GM21528 (cell line): ENCODE measurements around the gene TMEM100.

Experiments
- ATAC-seq: cut with Tn5 transposase; IDR thresholded peaks from one replicate; pipeline ENCODE4 v1.9.1; 2021; ENCODE audit warnings: mild to moderate bottlenecking, moderate library complexity; ENCODE audit not compliant: unreplicated experiment, low FRiP score

Gene TMEM100

DNA sequence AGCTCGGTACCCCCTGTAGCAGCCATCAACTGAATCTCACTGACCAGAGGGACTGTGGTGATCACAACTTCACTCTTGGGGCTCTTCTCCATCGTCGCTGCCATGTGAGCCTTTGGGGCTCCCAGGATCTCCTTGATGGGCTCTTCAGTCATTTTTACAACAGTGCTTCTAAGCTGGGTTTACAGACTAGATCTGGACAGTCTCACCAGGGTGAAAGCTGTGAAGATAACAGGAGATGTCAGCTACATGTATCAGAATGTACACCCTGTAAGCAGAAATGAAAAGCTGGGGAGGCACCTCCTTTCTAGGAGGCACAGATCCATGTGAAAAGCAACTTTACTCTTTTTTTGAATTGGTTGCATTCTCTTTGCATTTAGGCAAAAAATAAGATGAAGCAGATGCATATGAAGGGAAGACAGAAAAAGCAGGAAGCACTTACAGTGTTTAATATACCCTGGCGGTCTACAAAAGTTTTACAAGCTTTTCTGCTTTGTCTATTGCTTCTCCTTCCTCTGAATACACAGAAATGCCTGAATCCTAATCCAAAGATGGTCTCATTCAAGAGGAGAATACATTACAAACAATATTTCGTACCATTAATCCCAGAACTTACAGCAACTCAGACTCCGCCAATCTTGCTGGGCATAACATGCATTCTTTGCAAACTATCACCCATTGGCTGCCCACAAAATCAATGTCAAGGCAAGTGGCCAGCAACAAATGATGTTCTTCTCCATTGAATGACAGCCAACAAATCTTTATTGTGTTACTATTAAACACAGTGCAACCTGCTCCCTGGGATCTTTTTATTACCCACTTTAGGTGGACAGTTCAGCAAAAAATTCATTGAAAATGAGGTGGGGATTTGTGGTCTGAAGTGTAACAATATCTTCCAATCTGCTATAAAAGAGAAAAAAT is 1.5 kb downstream of the TMEM100 start:
- ATAC-seq: no peak

DNA sequence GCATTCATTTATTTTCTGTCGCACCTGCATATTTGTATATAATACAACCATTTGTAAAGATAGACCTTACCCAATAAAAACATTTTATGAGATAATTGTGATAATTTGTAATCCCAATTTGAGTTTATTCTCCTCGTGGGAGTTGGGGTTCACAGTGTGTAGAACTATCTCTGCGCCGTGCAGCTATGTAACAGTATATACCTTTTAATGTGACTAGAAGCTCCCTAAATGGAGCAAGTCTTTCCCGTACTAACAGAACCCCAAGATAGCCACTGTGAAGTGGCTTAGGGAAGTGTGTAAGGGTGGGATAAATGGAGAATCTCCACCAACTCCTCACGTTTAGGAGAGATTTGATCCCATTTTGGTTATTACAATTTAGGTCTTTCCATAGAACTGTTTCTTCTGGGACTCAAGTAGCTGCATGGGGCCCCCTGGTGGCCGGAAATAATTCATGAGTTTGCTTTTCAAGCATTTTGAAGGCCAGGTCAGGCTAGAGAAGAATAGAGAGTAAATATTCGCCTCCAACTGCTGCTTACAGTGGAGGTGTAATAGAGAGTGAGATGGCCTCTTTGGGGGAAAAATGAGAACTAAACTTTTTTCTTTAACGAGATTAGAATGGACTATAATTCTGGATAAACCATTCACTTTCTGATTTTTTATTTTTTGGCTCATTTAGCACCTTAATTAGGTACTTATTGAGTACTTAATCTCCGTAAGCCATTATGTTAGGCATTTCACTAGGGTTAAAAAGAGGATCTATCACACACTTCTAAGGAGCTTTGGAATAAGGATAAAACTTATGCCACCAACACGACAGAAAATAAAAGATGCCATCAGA is 4.5 kb downstream of the TMEM100 start:
- ATAC-seq: peak; percentile 61

DNA sequence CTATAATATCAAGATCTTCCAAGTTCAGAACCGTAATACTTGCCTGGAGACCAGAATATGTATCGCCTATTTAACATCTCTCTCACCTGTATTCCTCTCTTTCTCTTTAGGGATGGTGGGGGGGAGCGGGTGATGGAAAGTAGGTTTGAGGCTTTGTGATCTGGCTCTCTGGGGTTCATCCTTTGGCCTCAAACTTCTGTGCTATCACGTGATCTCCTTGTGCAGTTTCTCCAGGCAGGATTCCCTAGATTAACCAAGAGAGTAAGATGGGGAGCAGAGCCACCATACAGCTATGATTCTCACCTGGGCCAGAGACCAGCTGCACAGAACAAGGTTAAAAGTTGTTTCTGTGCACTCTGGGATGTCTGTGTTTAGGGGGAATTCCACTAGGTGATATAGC is 5.2 kb downstream of the TMEM100 start:
- no peak for ATAC-seq

DNA sequence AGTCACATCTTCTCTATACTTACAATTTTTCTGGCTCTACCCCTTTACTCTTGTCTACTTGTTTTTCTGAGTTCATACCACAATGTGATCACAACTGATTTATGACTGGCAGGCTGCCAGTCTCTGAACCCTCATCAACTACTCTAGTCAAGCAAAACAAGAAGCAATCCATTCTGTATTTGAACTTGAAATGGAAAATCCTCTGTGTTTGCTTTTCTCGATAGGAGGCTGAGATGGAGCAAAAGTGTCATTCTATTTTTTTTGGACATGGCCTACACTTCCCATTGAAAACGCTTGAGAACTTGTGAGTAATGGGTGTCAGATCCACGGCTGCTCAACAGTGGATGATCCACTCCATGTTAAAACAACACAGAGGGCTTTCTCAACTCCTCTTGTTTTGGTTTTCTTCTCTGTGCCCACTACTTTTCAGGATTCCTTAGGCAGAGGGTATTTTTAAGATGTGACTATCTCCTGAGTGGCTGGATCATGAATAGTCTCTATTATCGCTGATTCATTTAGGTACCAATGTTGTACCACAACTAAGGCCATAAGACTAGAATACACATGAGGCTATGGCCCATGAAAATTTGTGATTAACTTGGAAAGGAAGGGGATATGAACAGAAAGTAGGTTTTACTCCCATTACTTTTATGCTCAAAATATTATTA is 11.7 kb downstream of the TMEM100 start:
- no peak for ATAC-seq

DNA sequence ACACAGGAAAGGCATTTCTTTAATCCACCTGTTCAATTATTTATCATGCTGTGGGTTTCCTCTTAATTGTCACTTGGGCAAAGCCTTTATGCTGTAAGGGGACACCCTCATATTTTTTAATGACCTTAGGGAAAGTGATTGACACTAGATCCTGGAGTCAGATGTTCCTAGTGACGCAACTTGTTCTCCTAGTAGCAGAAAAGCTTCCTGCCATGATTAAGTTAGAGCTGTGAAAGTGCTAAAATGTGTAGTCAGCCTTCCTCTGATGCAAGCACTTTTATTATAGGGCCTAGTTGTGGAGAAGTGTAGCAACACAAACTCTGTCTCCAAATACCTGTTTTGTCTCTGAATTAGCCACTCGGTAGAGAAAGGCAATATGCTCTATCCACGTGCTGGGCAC is 12.3 kb downstream of the TMEM100 start:
- no peak for ATAC-seq

DNA sequence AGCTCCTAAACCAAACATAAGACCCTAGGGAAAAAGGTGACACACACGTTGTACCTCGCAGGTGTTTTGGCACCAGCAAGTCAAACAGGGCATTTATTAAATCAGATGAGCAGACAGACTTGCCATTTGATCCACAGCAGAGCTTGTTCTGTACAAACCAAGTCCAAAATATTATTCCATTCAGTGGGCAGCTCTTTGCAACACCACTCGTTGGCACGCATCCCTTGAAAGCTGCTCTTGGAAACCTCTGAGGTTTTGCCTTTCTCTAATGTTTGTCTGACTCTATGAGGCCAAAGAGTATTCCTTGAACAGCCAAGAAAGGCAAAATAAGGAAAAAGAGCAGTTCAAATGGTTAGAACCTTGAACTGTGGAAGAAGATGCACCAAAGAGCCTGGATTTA is 12.7 kb downstream of the TMEM100 start:
- ATAC-seq: no peak

DNA sequence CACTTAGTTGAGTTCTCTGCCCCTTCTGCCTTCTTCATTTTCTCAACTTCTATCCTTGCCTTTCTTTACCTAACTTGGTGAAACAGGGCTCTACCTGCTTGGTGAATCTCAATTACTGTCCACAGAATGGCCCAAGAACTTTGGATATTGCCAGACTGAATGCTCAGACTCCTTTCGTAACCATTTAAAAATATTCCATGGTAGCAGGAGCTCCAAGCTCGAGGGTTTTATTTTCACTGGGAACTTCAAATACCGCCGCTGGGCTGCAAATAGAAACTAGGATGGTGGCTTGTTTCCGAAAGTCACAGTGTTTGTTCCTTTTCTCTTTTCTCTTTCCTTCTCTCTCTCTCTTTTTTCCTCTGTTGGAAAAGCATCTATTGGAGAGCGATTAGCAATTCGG is 13.2 kb downstream of the TMEM100 start:
- no peak for ATAC-seq

DNA sequence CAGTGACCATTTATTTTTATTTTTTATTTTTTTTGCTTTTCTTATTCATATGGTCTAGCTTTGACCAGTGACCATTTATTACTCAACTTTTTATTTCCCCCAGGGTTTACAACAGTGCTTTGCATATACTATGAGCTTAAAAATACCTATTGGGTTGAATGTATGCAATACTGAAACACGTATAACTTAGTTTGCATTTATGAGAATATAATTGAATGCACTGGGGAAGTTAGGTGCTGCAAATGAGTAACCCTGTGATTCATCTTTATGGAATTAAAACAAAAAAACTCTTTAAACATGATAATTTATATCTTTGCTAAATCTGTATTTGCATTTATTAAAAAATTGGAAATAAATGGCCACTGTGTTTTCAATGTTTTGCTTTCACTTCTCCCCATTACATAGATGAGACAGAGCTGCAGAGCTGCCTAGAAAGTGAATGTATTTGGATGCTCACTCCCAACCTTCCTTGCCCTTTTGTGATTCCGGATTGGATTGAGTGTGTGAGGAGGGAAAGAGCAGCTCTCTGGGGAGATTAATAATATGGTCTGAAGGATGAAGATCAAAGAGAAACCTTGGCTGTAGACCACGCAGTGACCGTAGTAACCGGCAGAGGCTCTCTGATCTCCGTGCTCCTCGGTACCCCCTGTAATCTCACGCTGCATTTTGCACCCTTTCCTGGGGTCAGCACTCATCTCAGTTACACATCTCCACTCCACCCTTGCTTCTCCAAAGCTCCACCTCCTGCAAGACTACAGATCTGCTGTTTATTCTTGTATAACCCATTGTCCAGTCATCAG is 14.3 kb downstream of the TMEM100 start:
- ATAC-seq: no peak

DNA sequence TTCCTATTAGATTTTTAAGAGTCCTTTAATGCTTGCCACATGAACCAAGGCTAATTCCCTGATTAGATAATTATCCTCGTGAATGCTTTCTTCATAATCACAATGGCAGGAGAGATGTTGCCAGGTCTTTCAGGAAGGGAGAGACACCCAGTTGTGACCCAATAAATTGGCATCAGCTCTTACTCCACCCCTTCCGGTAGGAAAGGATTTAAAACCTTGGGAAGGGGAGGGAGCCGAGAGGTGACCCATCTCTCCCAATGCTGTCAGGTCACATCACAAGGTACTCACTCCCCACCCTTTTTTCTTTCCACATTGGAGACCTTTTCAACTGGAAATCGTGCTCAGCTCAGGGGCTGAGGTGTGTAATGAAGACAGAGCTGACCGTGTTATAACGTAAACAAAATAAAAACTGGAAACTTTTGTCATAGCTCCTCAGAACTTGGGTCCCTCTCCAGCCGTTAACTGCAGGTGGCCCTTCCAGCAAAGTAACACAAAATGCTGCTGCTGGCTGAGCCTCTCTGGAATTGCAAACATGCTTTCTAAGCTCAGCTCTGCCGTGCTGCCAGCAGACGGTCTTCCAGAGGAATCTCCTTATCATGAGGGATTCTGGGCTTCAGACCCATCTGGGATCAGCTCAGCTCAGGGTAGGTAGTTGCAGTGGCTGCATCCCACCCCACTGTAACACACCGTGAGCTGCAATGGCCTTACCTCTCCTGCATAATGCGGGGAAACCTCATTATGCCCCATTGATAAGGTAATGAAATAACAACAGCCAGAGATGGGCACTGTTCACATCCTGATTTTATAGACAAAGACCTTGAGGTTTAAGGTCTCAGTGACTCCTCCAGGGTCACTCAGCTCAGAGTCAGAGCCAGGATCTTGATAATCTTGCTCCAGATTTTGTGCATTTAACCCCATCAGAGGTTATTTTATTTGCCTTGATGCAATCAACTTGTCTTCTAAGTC is 15.6 kb downstream of the TMEM100 start:
- no peak for ATAC-seq

DNA sequence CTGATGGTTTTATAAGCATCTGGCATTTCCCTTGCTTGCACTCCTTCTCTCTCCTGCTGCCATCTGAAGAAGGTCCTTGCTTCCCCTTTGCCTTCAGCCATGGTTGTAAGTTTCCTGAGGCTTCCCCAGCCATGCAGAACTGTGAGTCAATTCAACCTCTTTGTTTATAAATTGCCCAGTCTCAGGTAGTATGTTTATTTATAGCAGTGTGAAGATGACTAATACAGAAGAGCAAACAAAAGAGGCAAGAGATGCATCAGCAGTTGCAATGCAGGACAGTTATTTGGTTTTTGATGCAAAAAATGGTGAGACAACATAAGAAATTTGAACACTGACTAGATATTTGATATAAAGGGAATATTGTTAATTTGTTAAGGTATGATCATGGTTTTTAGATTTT is 16.8 kb downstream of the TMEM100 start:
- no peak for ATAC-seq

DNA sequence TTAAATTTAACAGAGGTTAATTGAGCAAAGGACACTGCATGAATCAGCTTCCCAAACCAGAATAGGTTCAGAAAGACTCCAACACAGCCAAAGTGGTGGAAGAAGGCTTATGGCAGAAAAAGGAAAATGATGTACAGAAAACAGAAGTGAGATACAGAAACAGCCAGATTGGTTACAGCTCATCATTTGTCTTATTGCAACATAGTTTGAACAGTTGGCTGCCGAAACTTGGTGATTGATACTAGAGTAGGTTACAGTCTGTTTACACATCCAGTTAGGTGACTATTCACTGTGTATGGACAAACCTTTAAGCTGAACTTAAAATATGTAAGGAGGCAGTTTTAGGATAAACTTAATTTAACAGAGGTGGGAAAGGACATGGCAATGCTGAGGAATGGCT is 18.3 kb downstream of the TMEM100 start:
- ATAC-seq: no peak

DNA sequence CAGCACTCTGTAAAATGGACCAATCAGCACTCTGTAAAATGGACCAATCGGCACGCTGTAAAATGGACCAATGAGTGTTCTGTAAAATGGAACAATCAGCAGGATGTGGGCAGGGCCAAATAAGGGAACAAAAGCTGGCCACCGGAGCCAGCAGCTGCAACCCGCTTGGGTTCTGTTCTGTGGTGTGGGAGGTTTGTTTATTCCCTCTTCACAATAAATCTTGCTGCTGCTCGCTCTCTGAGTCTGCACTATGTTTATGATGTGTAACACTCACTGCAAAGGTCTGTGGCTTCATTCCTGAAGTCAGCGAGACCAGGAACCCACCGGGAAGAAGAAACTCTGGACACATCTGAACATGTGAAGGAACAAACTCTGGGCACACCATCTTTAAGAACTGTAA is 20.5 kb downstream of the TMEM100 start:
- no peak for ATAC-seq

DNA sequence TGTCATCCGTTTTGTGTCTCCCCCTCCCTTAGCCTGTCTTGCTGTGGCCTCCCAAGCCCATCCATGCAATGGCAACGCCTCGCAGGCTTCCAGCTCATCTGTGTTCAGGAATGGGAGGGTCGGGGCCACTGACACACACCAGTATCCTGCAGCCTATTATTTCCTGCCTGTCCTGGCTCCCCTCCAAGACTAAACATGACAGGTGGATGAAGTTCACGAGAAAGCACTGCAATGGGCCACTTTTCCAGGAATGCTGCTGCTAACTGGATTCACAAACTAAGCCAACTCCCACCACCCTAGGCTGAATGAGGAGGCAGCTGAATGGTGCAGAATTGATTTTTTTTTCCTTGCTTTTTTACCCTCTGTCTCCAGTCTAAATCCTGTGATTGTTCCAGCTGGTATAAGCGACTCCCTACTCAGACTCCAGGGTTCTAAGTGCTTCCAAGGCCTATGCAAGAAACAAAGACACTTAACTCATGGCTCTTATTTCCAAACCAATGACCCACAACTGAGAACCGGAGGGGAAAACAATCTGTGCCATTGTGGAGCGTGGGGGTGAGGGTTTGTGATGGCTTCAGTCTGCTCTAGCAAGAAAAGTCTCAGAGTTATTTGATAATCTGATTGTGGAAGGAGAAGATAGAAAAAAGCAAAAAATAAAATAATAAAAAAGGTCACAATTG is 23.3 kb downstream of the TMEM100 start:
- no peak for ATAC-seq

DNA sequence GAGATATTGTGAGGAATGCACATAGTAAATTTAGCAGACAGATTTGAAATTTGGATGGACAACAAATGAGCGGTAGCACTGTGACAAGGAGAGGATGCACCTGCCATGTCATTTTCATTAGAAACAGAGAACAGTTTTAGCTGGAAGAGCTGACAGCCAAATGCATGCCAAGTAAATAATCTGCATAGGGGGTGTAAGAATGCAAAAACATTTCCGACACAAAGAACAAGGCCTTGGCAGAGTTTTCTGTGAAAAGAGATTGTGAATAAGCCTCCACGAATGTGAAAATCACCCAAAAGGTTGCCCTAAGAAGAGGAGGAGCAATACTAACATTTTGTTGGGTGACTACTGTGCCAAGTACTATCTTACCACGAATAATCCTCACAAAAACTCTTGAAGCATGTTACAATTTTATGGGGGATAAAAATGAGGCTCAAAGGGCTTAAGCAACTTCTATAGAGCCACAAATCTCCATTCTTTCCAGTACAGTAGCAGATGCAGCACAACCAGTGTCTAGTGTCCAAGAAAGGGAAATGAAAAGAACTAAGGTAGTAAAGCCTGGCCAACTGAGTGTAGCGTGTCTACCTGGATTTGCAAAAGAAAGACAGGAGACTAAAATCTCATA is 28.3 kb downstream of the TMEM100 start:
- ATAC-seq: no peak

DNA sequence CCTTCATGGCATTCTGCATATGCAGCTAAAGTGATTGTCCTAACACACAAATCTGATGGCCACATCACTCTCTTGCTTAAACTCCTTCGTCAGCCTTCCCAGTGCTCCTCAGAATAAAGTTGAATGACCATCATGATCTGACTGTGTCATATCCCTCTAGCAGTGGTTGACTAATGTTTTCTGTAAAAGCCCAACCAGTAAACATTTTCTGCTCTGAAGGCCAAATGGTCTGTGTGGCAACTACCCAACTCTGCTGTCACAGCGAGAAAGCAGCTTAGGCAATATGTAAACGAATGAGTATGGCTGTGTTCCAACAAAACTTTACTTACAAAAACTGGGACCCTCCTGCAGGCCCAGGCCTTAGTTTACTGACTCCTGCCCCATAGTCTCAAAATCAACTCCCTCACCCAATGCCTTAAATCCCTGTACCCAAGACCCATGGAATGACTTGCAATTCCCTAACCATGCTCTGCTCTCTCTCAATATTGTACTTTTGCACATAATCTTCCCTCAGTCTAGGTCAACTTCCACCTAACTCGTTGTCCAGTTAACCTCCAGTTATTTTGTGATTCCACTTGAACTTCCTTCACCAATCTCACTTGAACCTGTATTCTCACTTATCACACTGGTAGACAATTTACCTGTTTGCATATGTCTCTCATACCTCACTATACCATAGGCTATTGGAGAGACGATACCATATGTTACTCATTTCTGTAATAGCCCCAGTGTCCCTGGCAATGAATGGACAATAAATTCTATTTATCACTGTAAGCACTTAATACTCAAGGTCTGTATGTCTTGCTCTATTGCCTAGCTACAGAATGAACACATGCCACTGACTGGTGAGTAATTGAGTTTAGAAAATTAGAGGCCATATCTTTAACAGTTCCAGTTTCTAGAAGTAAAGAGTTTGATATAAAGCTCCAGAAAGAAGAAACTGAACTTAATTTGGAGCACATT is 29.1 kb downstream of the TMEM100 start:
- no peak for ATAC-seq

DNA sequence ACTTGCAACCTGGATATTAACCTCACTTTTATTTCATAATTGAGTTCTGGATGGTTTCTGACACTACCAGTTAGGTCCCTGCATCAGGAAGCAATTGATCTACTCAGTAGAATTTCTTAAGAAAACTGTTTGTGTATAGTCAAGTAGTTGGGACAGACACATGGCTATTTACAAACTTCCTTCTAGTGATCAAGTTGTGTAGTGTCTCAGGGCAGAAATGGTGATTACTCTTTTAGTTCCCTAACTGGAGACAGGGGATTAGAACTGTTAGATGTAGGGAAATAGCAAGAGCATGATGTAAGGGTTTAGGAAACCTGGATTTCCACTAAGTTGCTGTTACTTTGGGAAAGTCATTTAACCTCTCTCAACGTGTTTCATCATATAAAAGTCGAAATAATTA is 30.4 kb downstream of the TMEM100 start:
- no peak for ATAC-seq

DNA sequence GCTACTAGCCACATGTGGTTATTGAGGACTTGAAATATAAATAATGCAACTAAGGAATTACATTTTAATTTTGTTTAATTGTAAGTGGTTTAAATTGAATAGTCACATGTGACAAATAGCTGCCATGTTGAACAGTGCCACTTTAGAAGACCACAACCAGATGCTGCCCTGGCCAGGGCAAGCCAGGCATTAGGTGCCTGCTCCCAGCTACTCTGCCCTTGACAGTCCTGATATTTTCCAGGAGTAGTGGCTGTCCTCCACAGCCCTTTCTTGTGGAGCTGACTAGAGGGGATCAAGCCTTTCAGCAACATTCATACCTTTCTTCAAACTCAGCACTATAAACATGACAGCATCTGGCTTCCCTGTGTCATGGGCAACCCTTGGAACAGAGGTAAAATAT is 31.0 kb downstream of the TMEM100 start:
- no peak for ATAC-seq
